Hepatocyte (in vitro differentiated cells): ENCODE measurements around the gene ATP5PB. TPM values are rescaled to one million over a fixed set of nuclear protein-coding genes. Genes with fewer than 3 reads are reported as not detected.

Experiments used
- DNase-seq: peaks from one replicate; pipeline ENCODE4 v3.0.0-alpha.2; 2016; ENCODE audit warnings: low spot score
- H2AFZ ChIP-seq: fragments of 200-600 bp; sonication (generic); 2 replicates; pipeline ENCODE4 v1.6.0; 2016; ENCODE audit warnings: antibody characterized with exemption, mild to moderate bottlenecking
- H3K27ac ChIP-seq: fragments of 200-600 bp; sonication (generic); 2 replicates; pipeline ENCODE4 v1.5.1; 2016; ENCODE audit warnings: mild to moderate bottlenecking
- H3K27me3 ChIP-seq: fragments of 200-600 bp; sonication (generic); 2 replicates; pipeline ENCODE4 v1.6.1; 2016
- H3K36me3 ChIP-seq: fragments of 200-600 bp; sonication (generic); replicated peaks from 2 replicates; pipeline ENCODE4 v1.5.1; 2016; ENCODE audit warnings: low read depth; ENCODE audit not compliant: insufficient read depth
- H3K4me1 ChIP-seq: fragments of 200-600 bp; sonication (generic); 2 replicates; pipeline ENCODE4 v1.5.1; 2016; ENCODE audit warnings: mild to moderate bottlenecking, moderate library complexity; ENCODE audit not compliant: insufficient read depth
- H3K4me2 ChIP-seq: fragments of 200-600 bp; sonication (generic); 2 replicates; pipeline ENCODE4 v1.6.0; 2016
- H3K4me3 ChIP-seq: fragments of 200-600 bp; sonication (generic); 2 replicates; pipeline ENCODE4 v1.5.1; 2016; ENCODE audit warnings: mild to moderate bottlenecking
- H3K79me2 ChIP-seq: fragments of 200-600 bp; sonication (generic); 2 replicates; pipeline ENCODE4 v1.6.0; 2017; ENCODE audit warnings: mild to moderate bottlenecking
- H3K9me2 ChIP-seq: fragments of 200-600 bp; sonication (generic); replicated peaks from 2 replicates; pipeline ENCODE4 v1.6.0; 2017; ENCODE audit warnings: mild to moderate bottlenecking; ENCODE audit not compliant: insufficient read depth
- H3K9me3 ChIP-seq: fragments of 200-600 bp; sonication (generic); 2 replicates; pipeline ENCODE4 v1.5.1; 2016; ENCODE audit warnings: low read depth, mild to moderate bottlenecking
- H4K20me1 ChIP-seq: fragments of 200-600 bp; sonication (generic); 2 replicates; pipeline ENCODE4 v1.6.0; 2016; ENCODE audit warnings: mild to moderate bottlenecking; ENCODE audit not compliant: insufficient read depth, poor library complexity, severe bottlenecking
- CTCF ChIP-seq: fragments of 200-600 bp; sonication (generic); IDR thresholded peaks from 2 replicates; pipeline ENCODE4 v1.5.1; 2016; ENCODE audit warnings: antibody characterized with exemption, mild to moderate bottlenecking; ENCODE audit not compliant: poor library complexity
- EZH2 ChIP-seq: fragments of 200-600 bp; sonication (generic); IDR thresholded peaks from 2 replicates; pipeline ENCODE4 v1.6.1; 2016; ENCODE audit warnings: antibody characterized with exemption, mild to moderate bottlenecking, borderline replicate concordance
- EZH2phosphoT487 ChIP-seq: fragments of 200-600 bp; sonication (generic); IDR thresholded peaks from one replicate; pipeline ENCODE4 v1.6.1; 2018; ENCODE audit warnings: antibody characterized with exemption, mild to moderate bottlenecking, low read depth, moderate library complexity; ENCODE audit not compliant: unreplicated experiment, severe bottlenecking
- WGBS: methylation state at CpG from one replicate; pipeline ENCODE4 v1.1.6; 2016; ENCODE audit warnings: low lambda C conversion rate; ENCODE audit errors: missing lambda C conversion rate; 5-methylcytosine and 5-hydroxymethylcytosine counted together
- polyA plus RNA-seq: library from polyadenylated mRNA; unstranded; fragments of >200 nt; fragmentation: Nextera tagmentation; extraction: Ambion mirVana; gene quantifications from 2 replicates; pipeline ENCODE4 v1.2.1, GENCODE V29; 2016
- total RNA-seq: library from RNA; depleted of rRNA; stranded (reverse); fragments of >200 nt; gene quantifications from 2 replicates; pipeline ENCODE4 v1.2.3, GENCODE V29; 2014

Gene ATP5PB
- total and polyA plus RNA-seq, 2 experiments from 2014 or later, result 309 to 320 TPM

DNA sequence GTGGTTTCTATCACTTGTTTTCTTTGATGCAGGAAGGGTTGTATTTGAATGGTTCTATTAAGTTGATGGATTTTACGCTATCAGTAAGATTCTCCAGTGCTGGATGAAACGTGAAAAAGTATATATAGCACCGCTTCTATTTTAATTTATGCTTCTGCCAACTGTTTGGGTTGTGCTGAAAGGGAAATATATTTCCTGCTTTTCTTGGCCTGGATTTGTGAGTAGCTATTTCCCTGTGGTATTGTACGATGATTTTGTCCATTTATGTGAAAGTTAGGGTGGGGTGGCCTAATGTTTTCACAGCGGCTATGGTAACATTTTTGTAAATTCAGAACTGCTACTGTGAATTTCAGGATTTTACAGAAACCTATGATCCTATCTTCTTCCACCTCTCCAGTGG is 24.8 kb downstream of the ATP5PB start:
- Histone ChIP-seq H3K4me2 (no peak overlapping the region), H2AFZ (no peak overlapping the region), H3K27ac (no peak overlapping the region), H3K79me2 (no peaks in the 10 kb centered on the region), H3K36me3 (no peaks in the 10 kb centered on the region), H3K27me3 (no peaks in the 10 kb centered on the region), H3K9me3 (no peaks in the 10 kb centered on the region), H4K20me1 (no peaks in the 10 kb centered on the region), H3K9me2 (no peaks in the 10 kb centered on the region), H3K4me1 (no peaks in the 10 kb centered on the region), H3K4me3 (no peak overlapping the region)
- 94% methylated on average over 5 of the region's 5 CpGs for WGBS
- TF ChIP-seq EZH2 (no peak), EZH2phosphoT487 (no peak), CTCF (no peak)
- no peak for DNase-seq

DNA sequence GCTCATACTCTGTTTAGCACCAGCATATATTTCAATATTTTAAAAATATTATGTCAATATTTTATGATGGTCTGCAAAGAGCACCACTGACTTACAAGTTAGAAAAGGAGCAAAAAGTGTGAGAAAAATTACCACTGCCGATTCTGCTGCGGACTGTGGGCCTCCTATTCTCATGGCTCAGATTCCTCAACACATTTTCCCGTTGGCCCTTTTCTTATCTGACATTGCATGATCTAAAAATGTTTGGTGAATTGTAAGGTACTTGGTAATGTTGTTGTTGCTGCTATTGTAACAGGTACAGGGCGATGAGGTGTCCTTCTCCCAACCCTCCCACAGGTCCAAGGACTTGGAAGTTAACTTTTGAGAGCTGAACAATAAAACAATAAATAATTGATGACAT is 25.3 kb downstream of the ATP5PB start:
- Histone ChIP-seq H3K36me3 (no peaks in the 10 kb centered on the region), H3K9me2 (no peaks in the 10 kb centered on the region), H3K4me2 (no peak overlapping the region), H3K27me3 (no peaks in the 10 kb centered on the region), H2AFZ (no peak overlapping the region), H3K4me3 (no peak overlapping the region), H3K4me1 (no peaks in the 10 kb centered on the region), H4K20me1 (no peaks in the 10 kb centered on the region), H3K9me3 (no peaks in the 10 kb centered on the region), H3K79me2 (no peaks in the 10 kb centered on the region), H3K27ac (no peak overlapping the region)
- WGBS, result 90% methylated on average over 4 of the region's 4 CpGs
- no peak for TF ChIP-seq CTCF
- TF ChIP-seq EZH2, result no peak
- TF ChIP-seq EZH2phosphoT487, result no peak
- no peak for DNase-seq

- H3K27me3 ChIP-seq, result no peaks in the 10 kb centered on the region
- TF ChIP-seq CTCF (no peak), EZH2phosphoT487 (no peak), EZH2 (no peak)
- H3K79me2 ChIP-seq, result no peaks in the 10 kb centered on the region
- H3K9me3 ChIP-seq, result no peaks in the 10 kb centered on the region
- no peak overlapping the region for H2AFZ ChIP-seq
- DNase-seq, result no peak
- no peak overlapping the region for H3K27ac ChIP-seq
- no peaks in the 10 kb centered on the region for H3K4me1 ChIP-seq
- H4K20me1 ChIP-seq, result no peaks in the 10 kb centered on the region
- no peaks in the 10 kb centered on the region for H3K9me2 ChIP-seq
- no peak overlapping the region for H3K4me2 ChIP-seq
- no peak overlapping the region for H3K4me3 ChIP-seq
- no peaks in the 10 kb centered on the region for H3K36me3 ChIP-seq
- WGBS, result 78% methylated on average over 5 of the region's 5 CpGs
Measured at GRCh38 chr1:111475701-111476100, 26.4 kb downstream of the ATP5PB start.

GRCh38 chr1:111476214-111476613 is 26.9 kb downstream of the ATP5PB start:
- H3K79me2 ChIP-seq, result no peaks in the 10 kb centered on the region
- no peaks in the 10 kb centered on the region for H3K36me3 ChIP-seq
- H3K9me3 ChIP-seq, result no peaks in the 10 kb centered on the region
- H3K4me2 ChIP-seq, result no peak overlapping the region
- H2AFZ ChIP-seq, result no peak overlapping the region
- no peaks in the 10 kb centered on the region for H4K20me1 ChIP-seq
- H3K27me3 ChIP-seq, result no peaks in the 10 kb centered on the region
- H3K27ac ChIP-seq, result no peak overlapping the region
- H3K4me3 ChIP-seq, result no peak overlapping the region
- no peaks in the 10 kb centered on the region for H3K9me2 ChIP-seq
- DNase-seq, result no peak
- TF ChIP-seq EZH2 (no peak), EZH2phosphoT487 (no peak), CTCF (no peak)
- no peaks in the 10 kb centered on the region for H3K4me1 ChIP-seq
